HuH-7.5 (cell line): ENCODE measurements around the gene FBL.

Source experiments
- DNase-seq: peaks from one replicate; pipeline ENCODE4 v3.0.0; 2011; ENCODE audit warnings: low spot score

FBL gene

GRCh38 chr19:39788244-39788643 is 57.9 kb downstream of the FBL start:
- no peak for DNase-seq
